ENCODE data around the gene PATE4.

DNA sequence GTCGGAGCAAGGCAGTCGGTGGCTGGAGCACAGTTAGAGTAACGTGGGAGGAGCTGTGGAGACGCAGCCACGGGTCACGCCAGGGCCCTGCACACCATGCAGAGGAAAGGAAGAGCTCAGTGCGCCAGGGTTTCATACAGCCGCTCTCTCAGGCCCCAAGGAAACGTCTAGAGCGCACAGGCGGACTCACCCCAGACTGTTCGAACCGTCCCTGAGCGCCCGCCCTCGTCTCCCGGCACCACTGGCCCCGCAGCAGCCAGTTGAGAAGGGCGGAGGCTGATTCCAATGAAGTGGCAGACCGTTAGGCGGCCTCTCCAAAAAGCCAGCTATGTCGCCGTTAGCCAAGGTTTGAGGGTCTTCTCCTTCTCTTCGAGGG, 53.9 kb downstream of the PATE4 start:
- no peak for TF ChIP-seq POLR2A (IDR thresholded peaks at IDR 0.05)
- TF ChIP-seq, protein P1, sequence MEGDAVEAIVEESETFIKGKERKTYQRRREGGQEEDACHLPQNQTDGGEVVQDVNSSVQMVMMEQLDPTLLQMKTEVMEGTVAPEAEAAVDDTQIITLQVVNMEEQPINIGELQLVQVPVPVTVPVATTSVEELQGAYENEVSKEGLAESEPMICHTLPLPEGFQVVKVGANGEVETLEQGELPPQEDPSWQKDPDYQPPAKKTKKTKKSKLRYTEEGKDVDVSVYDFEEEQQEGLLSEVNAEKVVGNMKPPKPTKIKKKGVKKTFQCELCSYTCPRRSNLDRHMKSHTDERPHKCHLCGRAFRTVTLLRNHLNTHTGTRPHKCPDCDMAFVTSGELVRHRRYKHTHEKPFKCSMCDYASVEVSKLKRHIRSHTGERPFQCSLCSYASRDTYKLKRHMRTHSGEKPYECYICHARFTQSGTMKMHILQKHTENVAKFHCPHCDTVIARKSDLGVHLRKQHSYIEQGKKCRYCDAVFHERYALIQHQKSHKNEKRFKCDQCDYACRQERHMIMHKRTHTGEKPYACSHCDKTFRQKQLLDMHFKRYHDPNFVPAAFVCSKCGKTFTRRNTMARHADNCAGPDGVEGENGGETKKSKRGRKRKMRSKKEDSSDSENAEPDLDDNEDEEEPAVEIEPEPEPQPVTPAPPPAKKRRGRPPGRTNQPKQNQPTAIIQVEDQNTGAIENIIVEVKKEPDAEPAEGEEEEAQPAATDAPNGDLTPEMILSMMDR (IDR thresholded peaks at IDR 0.05): no peak
- no peak for TF ChIP-seq POLR2AphosphoS5 (IDR thresholded peaks at IDR 0.05)

Data from breast epithelium (tissue), 3 donors.